ENCODE results near the gene ADRB2.
A peak's percentile ranks its signal among the peaks of the same experiment; 100 is the strongest.

Gene ADRB2

GRCh38 chr5:148805326-148806290, 20.8 kb upstream of the ADRB2 start:
- no peak for DNase-seq

GRCh38 chr5:148806520-148806931, 19.9 kb upstream of the ADRB2 start:
- no peak for DNase-seq

DNA sequence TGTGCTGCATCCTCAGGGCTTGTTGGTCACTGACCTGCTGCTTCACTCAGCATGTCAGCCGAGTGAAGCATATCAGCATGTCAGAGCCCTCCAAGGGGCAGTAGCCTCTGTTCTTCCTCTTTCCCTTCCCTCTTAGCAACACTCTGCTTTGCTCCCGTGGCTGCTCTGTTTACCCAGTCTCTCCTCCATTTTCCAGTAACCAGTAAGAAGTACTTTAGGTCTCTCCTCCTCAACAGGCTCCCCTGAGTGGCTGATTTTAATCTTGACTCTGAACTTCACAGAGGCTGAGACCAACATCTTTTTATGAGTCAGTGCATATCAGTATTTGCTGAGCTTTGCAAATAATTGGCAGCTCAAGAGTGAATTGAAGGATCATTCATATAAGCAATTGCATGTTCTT, 18.6 kb upstream of the ADRB2 start:
- DNase-seq: no peak

- DNase-seq: peak in 5 of 6 experiments; percentile 5 to 67 (median 44)
These were observed 17.4 kb upstream of the ADRB2 start for GRCh38 chr5:148808864-148809642.

- no peak for DNase-seq
These were observed 16.5 kb upstream of the ADRB2 start for GRCh38 chr5:148809781-148810524.

GRCh38 chr5:148810823-148811222, 15.6 kb upstream of the ADRB2 start:
- DNase-seq: peak in 1 of 6 experiments; percentile 8

DNA sequence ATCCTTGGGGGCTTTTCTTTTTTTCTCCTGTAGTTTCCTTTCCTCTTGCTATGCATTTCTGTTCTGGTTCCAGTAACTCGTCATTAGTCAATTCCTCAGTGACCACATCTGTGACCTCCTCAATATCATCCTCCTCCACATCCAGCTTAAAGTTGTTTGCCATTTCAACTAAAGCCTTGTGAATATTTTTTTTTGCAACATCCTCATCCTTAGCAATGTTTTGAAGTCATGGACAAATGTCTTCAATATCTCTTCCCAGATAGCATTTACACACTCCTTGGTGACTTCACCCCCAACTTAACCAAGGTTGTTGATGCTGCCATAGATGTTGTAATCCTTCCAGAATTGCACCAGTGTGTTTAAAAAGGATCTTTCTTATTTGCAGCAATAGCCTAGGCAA, 14.7 kb upstream of the ADRB2 start:
- DNase-seq: no peak

GRCh38 chr5:148815086-148815485, 11.3 kb upstream of the ADRB2 start:
- DNase-seq: no peak

DNA sequence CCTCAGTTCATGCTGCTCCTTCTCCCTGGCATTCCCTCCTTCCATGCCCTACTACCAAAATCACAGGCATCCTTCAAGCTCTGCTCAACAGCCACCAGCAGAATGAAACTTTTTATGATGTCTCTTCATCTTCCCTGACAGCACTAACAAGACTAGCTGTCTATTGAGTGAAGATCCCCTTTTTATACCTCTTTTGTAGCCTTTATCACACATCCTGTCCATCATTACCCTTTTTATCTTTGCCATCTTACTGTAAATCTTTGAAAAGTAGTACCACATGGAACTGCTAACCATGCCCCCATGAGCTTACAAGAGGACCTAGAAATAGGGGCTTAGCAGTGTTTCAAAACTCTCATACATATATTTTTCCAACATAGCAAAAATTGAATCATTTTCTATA, 10.8 kb upstream of the ADRB2 start:
- no peak for DNase-seq

GRCh38 chr5:148816357-148816756, 10.1 kb upstream of the ADRB2 start:
- no peak for DNase-seq

DNA sequence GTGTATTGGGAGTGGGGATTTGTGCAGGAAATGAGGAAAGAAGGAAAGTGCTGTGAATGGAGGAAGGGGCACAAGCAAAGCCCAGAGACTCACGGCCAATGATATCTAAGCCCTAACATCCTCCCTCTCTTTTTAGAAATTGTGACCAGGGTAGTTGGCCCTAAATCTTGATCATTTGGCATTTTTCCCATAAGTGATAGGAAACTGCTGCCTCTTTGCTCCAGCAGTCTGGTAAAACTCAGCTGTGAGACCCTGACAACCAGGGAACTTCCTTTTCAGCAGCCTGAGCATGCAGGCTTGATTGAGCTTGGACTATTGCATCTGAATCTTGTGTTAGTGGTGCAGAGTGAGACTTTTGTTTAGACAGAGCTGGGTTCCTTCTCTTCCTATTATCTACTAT, 9.6 kb upstream of the ADRB2 start:
- no peak for DNase-seq

GRCh38 chr5:148817606-148818005, 8.8 kb upstream of the ADRB2 start:
- DNase-seq: no peak

DNA sequence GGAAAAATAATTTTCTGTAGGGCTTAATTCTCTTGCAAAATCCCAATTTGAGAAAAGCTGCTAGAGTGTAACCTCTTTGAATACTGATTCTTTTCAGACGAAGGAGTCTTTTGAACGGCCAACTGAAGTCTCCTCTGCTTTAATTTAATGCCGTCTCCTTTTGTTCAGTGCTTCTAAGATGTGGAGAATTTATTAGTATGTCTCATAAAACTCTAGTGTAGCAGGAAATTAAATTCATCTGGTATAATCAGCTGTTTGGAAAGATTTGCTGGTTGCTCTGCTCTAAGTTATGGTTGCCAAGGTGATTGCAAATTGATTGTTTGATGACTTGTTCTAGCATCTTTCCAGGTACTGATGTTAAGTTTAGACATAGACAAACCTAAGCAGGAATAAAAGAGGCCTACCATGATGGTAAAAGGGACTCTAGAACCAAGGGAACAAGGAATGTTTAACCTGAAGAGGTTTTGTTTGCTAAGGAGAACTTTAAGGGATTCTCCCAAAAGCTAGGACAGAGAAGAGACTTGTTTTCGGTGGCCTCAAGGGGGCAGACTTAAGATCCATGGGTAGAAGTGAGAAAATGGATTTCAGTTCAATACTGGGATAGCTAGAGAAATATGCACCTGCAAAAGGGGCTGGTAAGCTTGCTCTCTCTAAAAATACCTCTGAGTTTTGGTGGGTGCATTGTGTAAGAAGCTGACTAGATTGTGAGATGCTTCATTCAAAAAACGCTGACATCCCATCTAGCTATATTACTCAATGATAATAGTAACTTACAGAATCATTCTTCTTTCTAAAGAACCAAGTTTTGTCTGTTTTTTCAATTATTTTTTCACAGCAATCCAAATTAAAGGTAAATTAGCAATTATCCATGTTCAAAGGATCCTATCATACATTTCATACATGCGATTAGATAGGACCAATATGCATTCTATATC, 5.7 kb upstream of the ADRB2 start:
- peak in 1 of 6 experiments; percentile 15 for DNase-seq

DNA sequence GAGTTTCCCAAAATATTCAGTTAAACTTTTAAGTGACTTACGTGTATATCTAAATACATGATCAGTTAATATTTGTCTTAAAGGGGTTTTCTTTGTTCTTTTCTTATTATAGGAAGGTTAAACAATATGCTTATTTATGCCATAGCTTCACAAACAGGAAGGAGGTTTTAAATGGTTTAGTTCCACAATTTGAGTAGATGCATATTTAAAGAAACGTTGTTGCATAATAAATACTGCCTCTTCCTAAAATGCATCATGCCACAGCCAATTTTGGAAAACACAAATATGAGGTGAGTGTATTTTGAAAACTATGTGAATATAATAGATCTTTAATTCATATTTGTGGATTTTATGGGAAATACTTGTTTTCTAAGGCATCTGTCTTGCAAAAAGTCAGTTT, 2.5 kb upstream of the ADRB2 start:
- DNase-seq: no peak

DNA sequence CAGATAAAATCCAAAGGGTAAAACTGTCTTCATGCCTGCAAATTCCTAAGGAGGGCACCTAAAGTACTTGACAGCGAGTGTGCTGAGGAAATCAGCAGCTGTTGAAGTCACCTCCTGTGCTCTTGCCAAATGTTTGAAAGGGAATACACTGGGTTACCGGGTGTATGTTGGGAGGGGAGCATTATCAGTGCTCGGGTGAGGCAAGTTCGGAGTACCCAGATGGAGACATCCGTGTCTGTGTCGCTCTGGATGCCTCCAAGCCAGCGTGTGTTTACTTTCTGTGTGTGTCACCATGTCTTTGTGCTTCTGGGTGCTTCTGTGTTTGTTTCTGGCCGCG, 727 bp upstream of the ADRB2 start:
- DNase-seq: no peak

GRCh38 chr5:148826739-148827070, 294 bp downstream of the ADRB2 start:
- no peak for DNase-seq

- no peak for DNase-seq
These were observed 1.3 kb downstream of the ADRB2 start for GRCh38 chr5:148827723-148828122.

DNA sequence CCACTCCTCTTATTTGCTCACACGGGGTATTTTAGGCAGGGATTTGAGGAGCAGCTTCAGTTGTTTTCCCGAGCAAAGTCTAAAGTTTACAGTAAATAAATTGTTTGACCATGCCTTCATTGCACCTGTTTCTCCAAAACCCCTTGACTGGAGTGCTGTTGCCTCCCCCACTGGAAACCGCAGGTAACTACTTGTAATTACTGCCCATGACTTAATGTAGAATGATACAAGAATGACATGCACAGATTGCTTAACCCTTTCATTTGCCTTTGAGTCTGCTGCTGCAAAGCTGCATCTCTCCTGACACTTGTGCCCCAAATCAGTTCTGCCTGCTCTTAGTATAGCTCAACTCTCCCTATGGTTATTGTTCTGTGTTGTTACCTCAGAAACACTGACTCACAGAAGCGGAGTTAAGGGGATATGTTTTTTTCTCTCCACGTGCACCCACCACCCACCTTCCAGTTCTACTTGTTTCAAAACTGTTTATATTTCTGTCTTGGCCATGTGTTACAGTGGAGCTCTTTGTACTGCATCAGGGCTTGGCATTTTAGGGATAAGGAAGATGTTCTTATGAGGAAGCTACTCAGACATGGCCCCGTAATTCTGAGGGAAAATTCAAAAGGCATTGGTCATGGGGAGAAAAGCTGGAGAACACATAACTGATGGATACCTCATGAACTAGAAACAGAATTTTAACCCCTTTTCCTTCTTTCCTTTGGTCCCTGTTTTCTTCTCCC, 2.3 kb downstream of the ADRB2 start:
- DNase-seq: no peak

- no peak for DNase-seq
These were observed 2.8 kb downstream of the ADRB2 start for GRCh38 chr5:148829248-148829594.

DNA sequence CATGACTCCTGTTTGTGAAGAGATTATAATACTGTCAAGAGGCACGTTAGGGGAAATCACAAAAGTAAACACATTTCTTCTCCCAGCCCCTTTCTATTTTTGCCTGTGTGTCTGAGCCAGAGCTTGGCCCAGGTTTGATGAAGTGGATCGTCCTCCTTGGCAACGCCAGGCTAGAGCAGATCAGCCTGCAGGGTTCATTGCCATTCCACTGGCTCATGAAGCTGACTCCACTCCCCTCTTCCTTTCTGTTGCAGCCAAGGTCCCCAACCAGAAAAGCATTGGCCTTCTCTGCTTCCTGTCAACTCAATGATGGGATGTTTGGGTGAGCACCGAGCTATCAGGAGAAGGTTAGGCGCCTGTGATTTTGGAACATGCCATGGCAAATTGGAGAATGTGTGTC, 3.3 kb downstream of the ADRB2 start:
- no peak for DNase-seq

- DNase-seq: no peak
These were observed 3.8 kb downstream of the ADRB2 start for GRCh38 chr5:148830211-148830610.

All from stimulated activated naive CD4-positive, alpha-beta T cell (primary cell).